ENCODE results near the gene PRMT6.

PRMT6 gene

GRCh38 chr1:107057197-107058133 lies 991 bp downstream of the PRMT6 start:
- TF ChIP-seq CTCF (IDR thresholded peaks at IDR 0.05; ENCODE audit: insufficient read depth, low read length, poor library complexity, severe bottlenecking), result no peak

GRCh38 chr1:107058245-107059032 lies 2.0 kb downstream of the PRMT6 start:
- no peak for TF ChIP-seq CTCF (IDR thresholded peaks at IDR 0.05; ENCODE audit: insufficient read depth, low read length, poor library complexity, severe bottlenecking)
- Histone ChIP-seq H3K27me3 (replicated peaks; ENCODE audit: control insufficient read depth, insufficient read depth, low read length) (no peaks in the 10 kb centered on the region), H3K4me3 (replicated peaks; ENCODE audit: low read depth, low read length) (peak overlapping the region; percentile 90), H3K36me3 (ENCODE audit: control insufficient read depth, insufficient read depth, low read length) (no peaks in the 10 kb centered on the region)
- no peak for DNase-seq (ENCODE audit: extremely low read depth, insufficient read length)

More at GRCh38 chr1:107057197-107058133, 991 bp downstream of the PRMT6 start:
- peak; percentile 81 for DNase-seq (ENCODE audit: extremely low read depth, insufficient read length)
- Histone ChIP-seq H3K27me3 (replicated peaks; ENCODE audit: control insufficient read depth, insufficient read depth, low read length) (no peaks in the 10 kb centered on the region), H3K36me3 (ENCODE audit: control insufficient read depth, insufficient read depth, low read length) (no peaks in the 10 kb centered on the region), H3K4me3 (replicated peaks; ENCODE audit: low read depth, low read length) (peak overlapping the region; percentile 90)

- DNase-seq (ENCODE audit: extremely low read depth, insufficient read length), result no peak
- no peaks in the 10 kb centered on the region for H3K36me3 ChIP-seq (ENCODE audit: control insufficient read depth, insufficient read depth, low read length)
- TF ChIP-seq CTCF (IDR thresholded peaks at IDR 0.05; ENCODE audit: insufficient read depth, low read length, poor library complexity, severe bottlenecking), result no peak
- no peak overlapping the region for H3K4me3 ChIP-seq (replicated peaks; ENCODE audit: low read depth, low read length)
- H3K27me3 ChIP-seq (replicated peaks; ENCODE audit: control insufficient read depth, insufficient read depth, low read length), result no peaks in the 10 kb centered on the region
These were observed 5.4 kb downstream of the PRMT6 start for GRCh38 chr1:107061886-107062285.

- DNase-seq (ENCODE audit: extremely low read depth, insufficient read length), result no peak
- no peak overlapping the region for H3K4me3 ChIP-seq (replicated peaks; ENCODE audit: low read depth, low read length)
- no peaks in the 10 kb centered on the region for H3K36me3 ChIP-seq (ENCODE audit: control insufficient read depth, insufficient read depth, low read length)
- no peaks in the 10 kb centered on the region for H3K27me3 ChIP-seq (replicated peaks; ENCODE audit: control insufficient read depth, insufficient read depth, low read length)
- TF ChIP-seq CTCF (IDR thresholded peaks at IDR 0.05; ENCODE audit: insufficient read depth, low read length, poor library complexity, severe bottlenecking), result no peak
These were observed 17.0 kb downstream of the PRMT6 start for GRCh38 chr1:107073493-107073892.

- no peak for DNase-seq (ENCODE audit: extremely low read depth, insufficient read length)
- Histone ChIP-seq H3K27me3 (replicated peaks; ENCODE audit: control insufficient read depth, insufficient read depth, low read length) (no peaks in the 10 kb centered on the region), H3K4me3 (replicated peaks; ENCODE audit: low read depth, low read length) (no peak overlapping the region), H3K36me3 (ENCODE audit: control insufficient read depth, insufficient read depth, low read length) (no peaks in the 10 kb centered on the region)
- no peak for TF ChIP-seq CTCF (IDR thresholded peaks at IDR 0.05; ENCODE audit: insufficient read depth, low read length, poor library complexity, severe bottlenecking)
These were observed 20.4 kb downstream of the PRMT6 start for GRCh38 chr1:107076841-107077240.

Data from GM06990 (cell line).